ENCODE data around the gene IL37. TPM values are rescaled to one million over a fixed set of nuclear protein-coding genes. Genes with fewer than 3 reads are reported as not detected.
"Not testable (repeated sequence)": the region's sequence is repeated elsewhere in the genome, so short reads cannot be mapped to it uniquely, and the experiment has no call there.

IL37 gene
- total RNA-seq, 1 experiment from 2014 or later = 1.0 TPM

- BruUV-seq (replicated peaks) = no TSS peak
- Histone ChIP-seq H3K27me3 (ENCODE audit: insufficient read depth, low read depth) (no peaks in the 10 kb centered on the region), H3K4me1 (replicated peaks; ENCODE audit: insufficient read depth) (peaks cover 12% of the 10 kb centered on the region), H3K9me2 (ENCODE audit: insufficient read depth) (no peaks in the 10 kb centered on the region), H2AFZ (no peak overlapping the region), H3K4me3 (no peak overlapping the region), H3K9me3 (ENCODE audit: insufficient read depth, low read depth) (no peaks in the 10 kb centered on the region), H3F3A (ENCODE audit: insufficient read depth, low read depth) (peaks cover under 1% of the 10 kb centered on the region; the same call in 1 of the 2 replicates), H4K20me1 (ENCODE audit: insufficient read depth) (no peaks in the 10 kb centered on the region), H3K27ac (no peak overlapping the region), H3K4me2 (no peak overlapping the region), H3K36me3 (ENCODE audit: low read depth) (no peaks in the 10 kb centered on the region), H3K79me2 (ENCODE audit: low read depth) (no peaks in the 10 kb centered on the region)
- DNase-seq = no peak
- CTCF ChIA-PET = no interaction called here
- POLR2A ChIA-PET (ENCODE audit: unreplicated experiment) = no interaction called here
- intact Hi-C loops (cut with micrococcal nuclease; ENCODE audit: unreplicated experiment) = no loop called here
- no peak for TF ChIP-seq CTCF (conservative IDR thresholded peaks at IDR 0.05)
- no peak for TF ChIP-seq EZH2 (IDR thresholded peaks at IDR 0.05; ENCODE audit: low read depth)
Observed at GRCh38 chr2:112933261-112933660, 22.3 kb downstream of the IL37 start.

- peaks cover 12% of the 10 kb centered on the region for H3K4me1 ChIP-seq (replicated peaks; ENCODE audit: insufficient read depth)
- H4K20me1 ChIP-seq (ENCODE audit: insufficient read depth); CTCF ChIA-PET; H3K27ac ChIP-seq; DNase-seq; H3K9me3 ChIP-seq (ENCODE audit: insufficient read depth, low read depth); BruUV-seq (replicated peaks); H3K27me3 ChIP-seq (ENCODE audit: insufficient read depth, low read depth); H2AFZ ChIP-seq; H3K36me3 ChIP-seq (ENCODE audit: low read depth); H3K4me3 ChIP-seq; H3F3A ChIP-seq (ENCODE audit: insufficient read depth, low read depth); H3K9me2 ChIP-seq (ENCODE audit: insufficient read depth); intact Hi-C loops (cut with micrococcal nuclease; ENCODE audit: unreplicated experiment); H3K79me2 ChIP-seq (ENCODE audit: low read depth); POLR2A ChIA-PET (ENCODE audit: unreplicated experiment); H3K4me2 ChIP-seq: not testable (repeated sequence)
Observed at GRCh38 chr2:112934117-112934516, 23.2 kb downstream of the IL37 start.

- H3K4me1 ChIP-seq (replicated peaks; ENCODE audit: insufficient read depth) = peaks cover 17% of the 10 kb centered on the region
- intact Hi-C loops (cut with micrococcal nuclease; ENCODE audit: unreplicated experiment) = loop anchor here (1.0 to 5.0 kb wide), 3 partner anchors 46 to 455 kb away; partner anchors contain the start of gene TTL
- no peaks in the 10 kb centered on the region for H3K9me3 ChIP-seq (ENCODE audit: insufficient read depth, low read depth)
- no peaks in the 10 kb centered on the region for H3K79me2 ChIP-seq (ENCODE audit: low read depth)
- no peaks in the 10 kb centered on the region for H3K36me3 ChIP-seq (ENCODE audit: low read depth)
- peak overlapping the region; percentile 47; the same call in 1 of the 2 replicates for H3K27ac ChIP-seq
- H4K20me1 ChIP-seq (ENCODE audit: insufficient read depth) = no peaks in the 10 kb centered on the region
- no peaks in the 10 kb centered on the region for H3K9me2 ChIP-seq (ENCODE audit: insufficient read depth)
- H3K4me2 ChIP-seq = no peak overlapping the region
- peaks cover 12% of the 10 kb centered on the region; the same call in 1 of the 2 replicates for H3F3A ChIP-seq (ENCODE audit: insufficient read depth, low read depth)
- DNase-seq = no peak
- no peak overlapping the region for H3K4me3 ChIP-seq
- no peak overlapping the region for H2AFZ ChIP-seq
- ChIA-PET CTCF (interaction anchor here (0.7 kb wide), 1 partner anchor 303 kb away, joined by 6 read pairs; no protein-coding TSS in a partner anchor), POLR2A (ENCODE audit: unreplicated experiment) (no interaction called here)
- TF ChIP-seq CTCF (conservative IDR thresholded peaks at IDR 0.05) (no peak), EZH2 (IDR thresholded peaks at IDR 0.05; ENCODE audit: low read depth) (no peak)
- BruUV-seq (replicated peaks) = no TSS peak
- no peaks in the 10 kb centered on the region for H3K27me3 ChIP-seq (ENCODE audit: insufficient read depth, low read depth)
Observed at GRCh38 chr2:112936927-112937232, 25.9 kb downstream of the IL37 start.

GRCh38 chr2:112938904-112939303 is 27.9 kb downstream of the IL37 start:
- peak overlapping the region; percentile 36; the same call in 1 of the 2 replicates for H3K27ac ChIP-seq
- intact Hi-C loops (cut with micrococcal nuclease; ENCODE audit: unreplicated experiment) = loop anchor here (1.0 to 5.0 kb wide), 3 partner anchors 72 to 457 kb away; partner anchors contain the start of genes CKAP2L and TTL

More at GRCh38 chr2:112938904-112939303, 27.9 kb downstream of the IL37 start:
- Histone ChIP-seq H3K36me3 (ENCODE audit: low read depth) (no peaks in the 10 kb centered on the region), H3K4me3 (no peak overlapping the region), H3K27me3 (ENCODE audit: insufficient read depth, low read depth) (no peaks in the 10 kb centered on the region), H3K9me2 (ENCODE audit: insufficient read depth) (no peaks in the 10 kb centered on the region), H3K79me2 (ENCODE audit: low read depth) (no peaks in the 10 kb centered on the region), H2AFZ (no peak overlapping the region), H3F3A (ENCODE audit: insufficient read depth, low read depth) (peaks cover 12% of the 10 kb centered on the region; the same call in 1 of the 2 replicates), H3K9me3 (ENCODE audit: insufficient read depth, low read depth) (no peaks in the 10 kb centered on the region), H4K20me1 (ENCODE audit: insufficient read depth) (no peaks in the 10 kb centered on the region), H3K4me1 (replicated peaks; ENCODE audit: insufficient read depth) (peaks cover 28% of the 10 kb centered on the region), H3K4me2 (no peak overlapping the region)
- POLR2A ChIA-PET (ENCODE audit: unreplicated experiment) = no interaction called here
- CTCF ChIA-PET = no interaction called here
- no peak for TF ChIP-seq CTCF (conservative IDR thresholded peaks at IDR 0.05)
- no peak for TF ChIP-seq EZH2 (IDR thresholded peaks at IDR 0.05; ENCODE audit: low read depth)
- no TSS peak for BruUV-seq (replicated peaks)
- DNase-seq = peak; percentile 74 to 83
